Measurements from ENCODE around the gene NDUFA3. TPM values are rescaled to one million over a fixed set of nuclear protein-coding genes. Genes with fewer than 3 reads are reported as not detected.

The NDUFA3 gene
- total RNA-seq, 2 donors from 2014 or later = 196 to 229 TPM

DNA sequence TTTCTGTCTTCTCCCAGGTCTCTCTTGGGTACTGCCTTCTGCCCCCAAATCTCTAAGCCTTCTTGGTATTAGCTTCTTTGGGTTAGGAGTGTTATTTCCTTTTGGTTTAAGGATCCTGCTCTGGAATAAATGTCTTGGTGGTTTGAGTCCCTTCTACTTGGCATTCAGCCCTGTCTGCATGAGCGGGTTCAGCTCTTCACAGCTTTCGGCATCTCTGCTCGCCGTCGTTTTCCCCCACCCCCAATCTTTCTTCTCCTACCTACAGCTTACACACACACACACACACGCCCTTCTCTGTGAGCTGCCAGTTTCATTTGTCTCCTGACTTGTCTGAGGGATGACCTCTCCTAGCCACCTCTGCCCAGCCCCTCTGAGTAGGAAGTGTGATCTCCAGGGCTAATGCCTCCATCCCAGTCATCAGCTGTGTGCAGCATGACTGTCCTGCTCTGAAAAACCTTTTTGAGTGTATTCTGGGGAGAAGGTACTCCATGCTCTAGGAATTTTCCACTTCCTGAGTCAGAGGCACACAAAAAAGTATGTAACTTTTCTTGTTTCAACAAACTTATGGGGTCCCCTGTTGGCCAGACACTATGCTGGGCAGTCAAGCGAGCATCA is 39.6 kb downstream of the NDUFA3 start:
- Histone ChIP-seq H3K4me1 (ENCODE audit: control insufficient read depth, insufficient read depth, low read length) (peaks cover 11% of the 10 kb centered on the region), H3K27ac (ENCODE audit: low read depth, low read length) (no peak overlapping the region), H3K9me3 (ENCODE audit: control insufficient read depth, low read length) (no peaks in the 10 kb centered on the region), H3K9ac (ENCODE audit: extremely low read depth, low read length, poor library complexity, severe bottlenecking) (no peak overlapping the region), H3K4me3 (ENCODE audit: low read length) (no peak overlapping the region), H3K27me3 (ENCODE audit: control insufficient read depth, insufficient read depth, low read length, poor library complexity, severe bottlenecking) (no peaks in the 10 kb centered on the region), H3K36me3 (ENCODE audit: control insufficient read depth, insufficient read depth, low read length) (peaks cover 79% of the 10 kb centered on the region)
- peaks cover 24% of the 10 kb centered on the region for H3K4me1 Mint-ChIP-seq
- H3K4me3 Mint-ChIP-seq = no peak overlapping the region
- peaks cover 57% of the 10 kb centered on the region for H3K36me3 Mint-ChIP-seq (ENCODE audit: low read depth)
- H3K9me3 Mint-ChIP-seq = no peaks in the 10 kb centered on the region
- H3K27ac Mint-ChIP-seq = peak overlapping the region; percentile 35
- DNase-seq = no peak
- TF ChIP-seq, protein P1, sequence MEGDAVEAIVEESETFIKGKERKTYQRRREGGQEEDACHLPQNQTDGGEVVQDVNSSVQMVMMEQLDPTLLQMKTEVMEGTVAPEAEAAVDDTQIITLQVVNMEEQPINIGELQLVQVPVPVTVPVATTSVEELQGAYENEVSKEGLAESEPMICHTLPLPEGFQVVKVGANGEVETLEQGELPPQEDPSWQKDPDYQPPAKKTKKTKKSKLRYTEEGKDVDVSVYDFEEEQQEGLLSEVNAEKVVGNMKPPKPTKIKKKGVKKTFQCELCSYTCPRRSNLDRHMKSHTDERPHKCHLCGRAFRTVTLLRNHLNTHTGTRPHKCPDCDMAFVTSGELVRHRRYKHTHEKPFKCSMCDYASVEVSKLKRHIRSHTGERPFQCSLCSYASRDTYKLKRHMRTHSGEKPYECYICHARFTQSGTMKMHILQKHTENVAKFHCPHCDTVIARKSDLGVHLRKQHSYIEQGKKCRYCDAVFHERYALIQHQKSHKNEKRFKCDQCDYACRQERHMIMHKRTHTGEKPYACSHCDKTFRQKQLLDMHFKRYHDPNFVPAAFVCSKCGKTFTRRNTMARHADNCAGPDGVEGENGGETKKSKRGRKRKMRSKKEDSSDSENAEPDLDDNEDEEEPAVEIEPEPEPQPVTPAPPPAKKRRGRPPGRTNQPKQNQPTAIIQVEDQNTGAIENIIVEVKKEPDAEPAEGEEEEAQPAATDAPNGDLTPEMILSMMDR (conservative IDR thresholded peaks at IDR 0.05) = no peak
- no peaks in the 10 kb centered on the region for H3K27me3 Mint-ChIP-seq (ENCODE audit: insufficient read depth)
- WGBS, 2 experiments (ENCODE audit: insufficient coverage in 1 of 2, insufficient read length in 1 of 2) = 89 to 100% methylated on average over 3 to 7 of the region's 7 CpGs

DNA sequence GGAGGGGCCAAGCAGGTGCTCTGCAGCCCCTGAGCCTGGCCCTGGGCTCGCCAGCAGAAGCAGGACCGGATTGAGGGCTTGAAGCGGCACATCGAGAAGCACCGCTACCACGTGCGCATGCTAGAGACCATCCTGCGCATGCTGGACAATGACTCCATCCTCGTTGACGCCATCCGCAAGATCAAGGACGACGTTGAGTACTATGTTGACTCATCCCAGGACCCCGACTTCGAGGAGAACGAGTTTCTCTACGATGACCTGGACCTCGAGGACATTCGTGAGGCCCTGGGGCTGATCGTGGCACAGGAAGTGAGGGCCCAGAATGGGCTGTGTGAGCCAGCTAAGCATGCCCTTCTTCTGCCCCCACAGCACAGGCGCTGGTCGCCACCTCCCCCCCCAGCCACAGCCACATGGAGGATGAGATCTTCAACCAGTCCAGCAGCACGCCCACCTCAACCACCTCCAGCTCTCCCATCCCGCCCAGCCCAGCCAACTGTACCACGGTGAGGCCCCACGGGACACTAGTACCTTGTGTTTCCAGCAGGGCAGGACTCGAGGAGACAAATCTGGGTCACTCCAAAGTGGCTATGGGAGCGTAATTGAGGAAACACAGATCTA is 43.0 kb downstream of the NDUFA3 start:
- no peak overlapping the region for H3K27ac ChIP-seq (ENCODE audit: low read depth, low read length)
- H3K4me1 Mint-ChIP-seq = peaks cover 7% of the 10 kb centered on the region
- H3K4me1 ChIP-seq (ENCODE audit: control insufficient read depth, insufficient read depth, low read length) = no peaks in the 10 kb centered on the region
- H3K4me3 Mint-ChIP-seq = no peak overlapping the region
- H3K36me3 Mint-ChIP-seq (ENCODE audit: low read depth) = peaks cover 71% of the 10 kb centered on the region
- peaks cover 91% of the 10 kb centered on the region for H3K36me3 ChIP-seq (ENCODE audit: control insufficient read depth, insufficient read depth, low read length)
- no peaks in the 10 kb centered on the region for H3K9me3 ChIP-seq (ENCODE audit: control insufficient read depth, low read length)
- H3K27me3 ChIP-seq (ENCODE audit: control insufficient read depth, insufficient read depth, low read length, poor library complexity, severe bottlenecking) = no peaks in the 10 kb centered on the region
- no peak overlapping the region for H3K27ac Mint-ChIP-seq
- TF ChIP-seq, protein P1 (conservative IDR thresholded peaks at IDR 0.05) = no peak
- no peak overlapping the region for H3K9ac ChIP-seq (ENCODE audit: extremely low read depth, low read length, poor library complexity, severe bottlenecking)
- DNase-seq = no peak
- H3K27me3 Mint-ChIP-seq (ENCODE audit: insufficient read depth) = no peaks in the 10 kb centered on the region
- no peaks in the 10 kb centered on the region for H3K9me3 Mint-ChIP-seq
- 94 to 95% methylated on average over 24 to 27 of the region's 28 CpGs for WGBS, 2 experiments (ENCODE audit: insufficient coverage in 1 of 2, insufficient read length in 1 of 2)
- H3K4me3 ChIP-seq (ENCODE audit: low read length) = no peak overlapping the region

DNA sequence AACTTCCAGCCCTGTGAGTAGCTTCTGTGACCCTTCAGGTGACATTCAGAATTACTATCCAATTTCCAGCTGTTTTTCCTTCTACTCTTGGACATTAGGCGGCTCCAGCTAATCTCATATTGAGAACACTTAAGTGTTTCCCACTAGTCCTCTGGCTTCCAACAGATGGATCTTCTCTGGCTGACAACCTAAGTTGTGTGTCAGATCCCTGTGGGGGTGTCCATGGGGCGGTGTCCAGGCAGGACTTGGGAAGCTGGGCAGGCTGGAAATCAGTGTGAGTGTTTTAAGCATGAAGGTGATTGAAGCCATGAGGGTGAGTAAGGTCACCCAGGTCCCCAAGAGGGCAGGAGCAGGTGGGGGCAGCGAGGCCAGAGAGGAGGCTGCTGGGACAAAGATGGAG is 45.0 kb downstream of the NDUFA3 start:
- peaks cover 77% of the 10 kb centered on the region for H3K36me3 Mint-ChIP-seq (ENCODE audit: low read depth)

More for the DNA sequence above, 45.0 kb downstream of the NDUFA3 start:
- TF ChIP-seq, protein P1 (conservative IDR thresholded peaks at IDR 0.05) = no peak
- H3K9me3 Mint-ChIP-seq = no peaks in the 10 kb centered on the region
- Histone ChIP-seq H3K36me3 (ENCODE audit: control insufficient read depth, insufficient read depth, low read length) (peaks cover 90% of the 10 kb centered on the region), H3K4me3 (ENCODE audit: low read length) (no peak overlapping the region), H3K9me3 (ENCODE audit: control insufficient read depth, low read length) (no peaks in the 10 kb centered on the region), H3K9ac (ENCODE audit: extremely low read depth, low read length, poor library complexity, severe bottlenecking) (no peak overlapping the region), H3K4me1 (ENCODE audit: control insufficient read depth, insufficient read depth, low read length) (no peaks in the 10 kb centered on the region), H3K27me3 (ENCODE audit: control insufficient read depth, insufficient read depth, low read length, poor library complexity, severe bottlenecking) (no peaks in the 10 kb centered on the region), H3K27ac (ENCODE audit: low read depth, low read length) (no peak overlapping the region)
- H3K27ac Mint-ChIP-seq = no peak overlapping the region
- no peak overlapping the region for H3K4me3 Mint-ChIP-seq
- no peaks in the 10 kb centered on the region for H3K27me3 Mint-ChIP-seq (ENCODE audit: insufficient read depth)
- DNase-seq = no peak
- 94 to 98% methylated on average over 2 to 3 of the region's 3 CpGs for WGBS, 2 experiments (ENCODE audit: insufficient coverage in 1 of 2, insufficient read length in 1 of 2)
- H3K4me1 Mint-ChIP-seq = no peaks in the 10 kb centered on the region
